Activated B cell treated with CpG ODN at 0.5 μM for 24 hours (primary cell): ENCODE data around the gene PRX. TPM values are rescaled to one million over a fixed set of nuclear protein-coding genes. Genes with fewer than 3 reads are reported as not detected.
"Not testable (repeated sequence)": the region's sequence is repeated elsewhere in the genome, so short reads cannot be mapped to it uniquely, and the experiment has no call there.

Experiments used
- ATAC-seq: fragments of 200-7000 bp; cut with Tn5 transposase; one replicate; pipeline ENCODE4 v1.10.0; 2021; ENCODE audit warnings: low read depth, mild to moderate bottlenecking, moderate library complexity
- CTCF ChIA-PET: fragments of 350-600 bp; sonication (Branson Sonifier 250); formaldehyde crosslinking; loops from one replicate; lab custom pipeline; 2021; ENCODE audit warnings: antibody characterized with exemption; lab: Charles Lee
- POLR2A ChIA-PET: fragments of 350-600 bp; sonication (Branson Sonifier 250); formaldehyde crosslinking; loops from one replicate; lab custom pipeline; 2021; ENCODE audit warnings: antibody characterized with exemption; lab: Charles Lee
- DNase-seq: peaks from one replicate; pipeline ENCODE4 v3.0.0; 2022
- H3K27ac Mint-ChIP-seq: one replicate; pipeline ENCODE4 v1.8.0; 2020; ENCODE audit warnings: mixed read lengths
- H3K27me3 Mint-ChIP-seq: one replicate; pipeline ENCODE4 v1.8.0; 2021; ENCODE audit warnings: mixed read lengths
- H3K36me3 Mint-ChIP-seq: one replicate; pipeline ENCODE4 v1.8.0; 2021; ENCODE audit warnings: low read depth, mixed read lengths
- H3K4me1 Mint-ChIP-seq: one replicate; pipeline ENCODE4 v1.8.0; 2021; ENCODE audit warnings: mixed read lengths
- H3K4me3 Mint-ChIP-seq: one replicate; pipeline ENCODE4 v1.8.0; 2020; ENCODE audit warnings: mild to moderate bottlenecking, mixed read lengths
- H3K9me3 Mint-ChIP-seq: one replicate; pipeline ENCODE4 v1.8.0; 2020; ENCODE audit warnings: mixed read lengths
- intact Hi-C: fragments of 100-400 bp; cut with micrococcal nuclease; formaldehyde crosslinking; loops from one replicate; pipeline ENCODE4 v1.15.1; 2024
- total RNA-seq: library from RNA; stranded (reverse); gene quantifications from 2 replicates; pipeline ENCODE4 v1.2.3, GENCODE V29; 2022
- TF ChIP-seq, protein P1 (sequence below): fragments of 200-600 bp; IDR thresholded peaks from one replicate; pipeline ENCODE4 v1.8.0; 2022; ENCODE audit warnings: antibody characterized with exemption, mild to moderate bottlenecking

The PRX gene
- total RNA-seq, 1 donor from 2014 or later, result 1.7 TPM

- intact Hi-C loops, result no loop called here
- POLR2A ChIA-PET, result interaction anchor here (1.0 to 1.4 kb wide), 2 partner anchors 11 to 18 kb away, joined by 5 to 8 read pairs; no protein-coding TSS in a partner anchor
- Mint-ChIP-seq H3K36me3 (peaks cover 30% of the 10 kb centered on the region), H3K4me3 (no peak overlapping the region), H3K9me3 (no peaks in the 10 kb centered on the region), H3K27me3 (no peaks in the 10 kb centered on the region), H3K27ac (peak overlapping the region; percentile 39), H3K4me1 (peaks cover 57% of the 10 kb centered on the region)
- CTCF ChIA-PET, result no interaction called here
- TF ChIP-seq, protein P1, sequence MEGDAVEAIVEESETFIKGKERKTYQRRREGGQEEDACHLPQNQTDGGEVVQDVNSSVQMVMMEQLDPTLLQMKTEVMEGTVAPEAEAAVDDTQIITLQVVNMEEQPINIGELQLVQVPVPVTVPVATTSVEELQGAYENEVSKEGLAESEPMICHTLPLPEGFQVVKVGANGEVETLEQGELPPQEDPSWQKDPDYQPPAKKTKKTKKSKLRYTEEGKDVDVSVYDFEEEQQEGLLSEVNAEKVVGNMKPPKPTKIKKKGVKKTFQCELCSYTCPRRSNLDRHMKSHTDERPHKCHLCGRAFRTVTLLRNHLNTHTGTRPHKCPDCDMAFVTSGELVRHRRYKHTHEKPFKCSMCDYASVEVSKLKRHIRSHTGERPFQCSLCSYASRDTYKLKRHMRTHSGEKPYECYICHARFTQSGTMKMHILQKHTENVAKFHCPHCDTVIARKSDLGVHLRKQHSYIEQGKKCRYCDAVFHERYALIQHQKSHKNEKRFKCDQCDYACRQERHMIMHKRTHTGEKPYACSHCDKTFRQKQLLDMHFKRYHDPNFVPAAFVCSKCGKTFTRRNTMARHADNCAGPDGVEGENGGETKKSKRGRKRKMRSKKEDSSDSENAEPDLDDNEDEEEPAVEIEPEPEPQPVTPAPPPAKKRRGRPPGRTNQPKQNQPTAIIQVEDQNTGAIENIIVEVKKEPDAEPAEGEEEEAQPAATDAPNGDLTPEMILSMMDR, result no peak
- no peak for DNase-seq
- no peak for ATAC-seq
Measured at GRCh38 chr19:40438284-40438683, 25.1 kb upstream of the PRX start.

DNA sequence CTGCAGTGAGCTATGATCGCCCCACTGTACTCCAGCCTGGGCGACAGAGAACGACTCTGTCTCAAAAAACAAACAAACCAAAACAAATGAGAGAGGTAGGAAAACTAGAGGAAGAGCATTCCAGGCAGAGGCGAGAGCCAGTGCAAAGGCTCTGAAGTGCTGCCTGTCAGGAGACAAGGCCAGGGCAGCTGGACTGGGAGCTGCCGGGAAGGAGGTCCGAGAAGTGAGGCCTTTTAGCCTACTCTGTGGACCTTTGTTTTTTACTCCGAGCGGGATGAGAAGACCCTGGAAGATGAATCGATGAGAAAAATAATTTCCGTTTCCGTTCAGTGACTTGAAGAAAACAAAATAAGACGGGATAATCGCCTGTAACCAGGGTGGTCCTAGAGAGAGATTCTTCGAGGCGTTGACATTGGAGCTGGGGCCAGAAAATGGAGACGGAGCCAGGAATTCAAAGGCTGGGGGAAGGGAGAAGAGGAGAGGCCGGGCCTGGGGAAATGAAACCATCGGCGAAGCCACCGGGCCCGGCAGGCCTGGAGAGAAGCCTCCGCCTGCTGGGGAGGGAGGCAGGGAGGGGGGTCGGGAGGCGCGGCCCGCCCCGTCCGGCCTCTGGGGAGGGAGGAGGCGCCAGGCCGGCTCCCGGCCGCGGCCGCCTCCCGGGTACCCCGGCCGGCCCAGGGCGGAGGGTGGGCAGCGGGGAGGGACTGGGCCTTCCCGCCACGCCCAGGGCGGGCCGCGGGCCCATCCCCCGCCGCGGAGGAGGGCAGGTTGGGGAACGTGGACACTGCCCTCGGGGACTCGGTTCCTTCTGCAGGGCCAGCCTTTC lies 20.4 kb upstream of the PRX start:
- no peaks in the 10 kb centered on the region for H3K9me3 Mint-ChIP-seq
- H3K36me3 Mint-ChIP-seq, result no peaks in the 10 kb centered on the region
- H3K4me1 Mint-ChIP-seq, result peaks cover 39% of the 10 kb centered on the region
- ATAC-seq (peak; percentile 74), DNase-seq (peak; percentile 63)
- CTCF ChIA-PET, result interaction anchor here (0.9 to 1.4 kb wide), 3 partner anchors 8 to 201 kb away, joined by 3 to 5 read pairs (median 3); partner anchors contain the start of genes SERTAD1 and SERTAD3
- H3K27ac Mint-ChIP-seq, result peak overlapping the region; percentile 94
- TF ChIP-seq, protein P1, result no peak
- peak overlapping the region; percentile 87 for H3K4me3 Mint-ChIP-seq
- H3K27me3 Mint-ChIP-seq, result no peaks in the 10 kb centered on the region
- intact Hi-C loops, result loop anchor here (2.0 kb wide), 1 partner anchor 13 kb away; no protein-coding TSS in a partner anchor
- POLR2A ChIA-PET, result interaction anchor here (0.8 to 4.4 kb wide), 6 partner anchors 8 to 172 kb away, joined by 3 to 48 read pairs (median 19); partner anchors contain the start of genes BLVRB, SERTAD1 and SERTAD3

- intact Hi-C loops, H3K27me3 Mint-ChIP-seq, H3K36me3 Mint-ChIP-seq, H3K9me3 Mint-ChIP-seq, DNase-seq, ATAC-seq: not testable (repeated sequence)
- peak overlapping the region; percentile 94 for H3K27ac Mint-ChIP-seq
- ChIA-PET CTCF (interaction anchor here (1.4 kb wide), 1 partner anchor 11 kb away, joined by 5 read pairs; the partner anchor contains the start of gene SERTAD3), POLR2A (interaction anchor here (0.6 to 4.4 kb wide), 5 partner anchors 11 to 1587 kb away, joined by 3 to 48 read pairs (median 7); partner anchors contain the start of gene SERTAD3)
- H3K4me3 Mint-ChIP-seq, result peak overlapping the region; percentile 87
- H3K4me1 Mint-ChIP-seq, result peaks cover 34% of the 10 kb centered on the region
Measured at GRCh38 chr19:40432760-40433159, 19.6 kb upstream of the PRX start.

GRCh38 chr19:40431698-40432097 lies 18.5 kb upstream of the PRX start:
- H3K4me3 Mint-ChIP-seq, result no peak overlapping the region
- CTCF ChIA-PET, result no interaction called here

GRCh38 chr19:40430242-40430641 lies 17.1 kb upstream of the PRX start:
- H3K27me3 Mint-ChIP-seq, H3K27ac Mint-ChIP-seq, DNase-seq, H3K4me3 Mint-ChIP-seq, H3K36me3 Mint-ChIP-seq, CTCF ChIA-PET, intact Hi-C loops, H3K9me3 Mint-ChIP-seq, ATAC-seq: not testable (repeated sequence)
- POLR2A ChIA-PET, result interaction anchor here (0.7 to 1.4 kb wide), 4 partner anchors 9 to 1577 kb away, joined by 4 to 7 read pairs (median 6); no protein-coding TSS in a partner anchor
- H3K4me1 Mint-ChIP-seq, result peaks cover 33% of the 10 kb centered on the region

More at GRCh38 chr19:40431698-40432097, 18.5 kb upstream of the PRX start:
- H3K27ac Mint-ChIP-seq, result peak overlapping the region; percentile 3
- POLR2A ChIA-PET, result interaction anchor here (3.9 to 4.4 kb wide), 2 partner anchors 10 to 12 kb away, joined by 34 to 48 read pairs; partner anchors contain the start of gene SERTAD3
- intact Hi-C loops, result no loop called here
- TF ChIP-seq, protein P1, result no peak
- H3K36me3 Mint-ChIP-seq, result no peaks in the 10 kb centered on the region
- no peaks in the 10 kb centered on the region for H3K27me3 Mint-ChIP-seq
- peaks cover 37% of the 10 kb centered on the region for H3K4me1 Mint-ChIP-seq
- H3K9me3 Mint-ChIP-seq, result no peaks in the 10 kb centered on the region
- DNase-seq, result no peak
- ATAC-seq, result no peak

- ATAC-seq, intact Hi-C loops, DNase-seq, H3K9me3 Mint-ChIP-seq, H3K36me3 Mint-ChIP-seq, H3K27me3 Mint-ChIP-seq, CTCF ChIA-PET, H3K4me3 Mint-ChIP-seq, H3K27ac Mint-ChIP-seq: not testable (repeated sequence)
- POLR2A ChIA-PET, result interaction anchor here (1.2 to 4.2 kb wide), 2 partner anchors 15 to 25 kb away, joined by 3 to 89 read pairs; partner anchors contain the start of gene SERTAD3
- H3K4me1 Mint-ChIP-seq, result peaks cover 26% of the 10 kb centered on the region
Measured at GRCh38 chr19:40428197-40428596, 15.0 kb upstream of the PRX start.
